ENCODE results near the gene PINK1. TPM values are rescaled to one million over a fixed set of nuclear protein-coding genes. Genes with fewer than 3 reads are reported as not detected.

Gene PINK1
- total and polyA plus RNA-seq, 2 of the 13 experiments (the other 11 are each of a cell fraction or from before 2014, with no cell fraction given): 15.3 to 16.1 TPM

DNA sequence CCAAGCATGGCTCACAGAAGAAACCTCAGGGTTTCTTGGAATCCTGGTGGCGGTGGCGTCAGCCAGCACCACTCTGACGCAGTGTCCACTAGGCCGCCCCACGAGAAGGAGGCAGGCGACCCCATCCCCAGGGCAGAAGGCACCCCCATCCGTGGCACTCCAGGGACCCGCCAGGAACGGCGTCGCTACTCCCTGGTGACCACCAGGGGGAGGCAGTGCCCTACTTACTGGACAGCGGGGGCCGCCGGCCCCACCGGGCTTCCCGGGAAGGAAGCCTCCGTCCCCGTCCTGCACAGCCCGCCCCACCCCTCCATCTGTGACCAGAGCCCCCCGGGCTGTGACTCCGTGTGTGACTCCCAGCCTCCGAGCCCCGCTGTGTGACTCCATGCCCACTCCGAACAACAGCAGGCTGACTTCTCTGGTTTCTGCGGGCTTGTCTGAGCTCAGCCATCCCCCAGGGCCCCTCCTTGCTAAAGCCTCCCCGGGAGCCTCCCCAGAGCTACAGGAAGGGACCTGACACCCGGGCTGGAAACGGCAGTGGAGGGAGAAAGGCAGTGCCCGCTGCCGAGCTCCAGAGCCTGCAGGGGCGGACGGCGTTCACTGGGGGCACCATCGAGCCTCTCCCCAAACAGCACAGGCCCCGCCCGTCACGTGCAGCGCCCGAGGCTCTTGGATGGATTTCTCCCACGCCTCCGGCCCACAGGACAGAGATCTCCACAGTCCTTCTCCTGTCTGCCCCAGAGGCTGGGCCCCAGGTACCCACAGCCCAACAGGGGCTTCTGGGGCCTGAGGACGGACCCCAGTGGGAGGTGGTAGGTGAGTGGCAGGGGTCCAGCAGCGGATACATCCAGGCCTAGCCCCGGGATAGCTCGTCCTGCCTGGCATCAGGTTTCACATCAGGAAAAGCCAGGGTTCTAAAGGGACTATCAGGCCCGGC, 63.4 kb downstream of the PINK1 start (continued):
- TF ChIP-seq, protein P1, sequence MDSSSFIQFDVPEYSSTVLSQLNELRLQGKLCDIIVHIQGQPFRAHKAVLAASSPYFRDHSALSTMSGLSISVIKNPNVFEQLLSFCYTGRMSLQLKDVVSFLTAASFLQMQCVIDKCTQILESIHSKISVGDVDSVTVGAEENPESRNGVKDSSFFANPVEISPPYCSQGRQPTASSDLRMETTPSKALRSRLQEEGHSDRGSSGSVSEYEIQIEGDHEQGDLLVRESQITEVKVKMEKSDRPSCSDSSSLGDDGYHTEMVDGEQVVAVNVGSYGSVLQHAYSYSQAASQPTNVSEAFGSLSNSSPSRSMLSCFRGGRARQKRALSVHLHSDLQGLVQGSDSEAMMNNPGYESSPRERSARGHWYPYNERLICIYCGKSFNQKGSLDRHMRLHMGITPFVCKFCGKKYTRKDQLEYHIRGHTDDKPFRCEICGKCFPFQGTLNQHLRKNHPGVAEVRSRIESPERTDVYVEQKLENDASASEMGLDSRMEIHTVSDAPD (CRISPR knock-in tag; IDR thresholded peaks at IDR 0.05): no peak
- TF ChIP-seq ZNF264 (CRISPR knock-in tag; IDR thresholded peaks at IDR 0.05) (no peak; the same call in 1 of the 2 replicates), PHB2 (IDR thresholded peaks at IDR 0.05; ENCODE audit: partially characterized antibody) (no peak), HOXA9 (CRISPR knock-in tag; IDR thresholded peaks at IDR 0.05; ENCODE audit: borderline replicate concordance) (no peak), KMT2A (CRISPR knock-in tag; IDR thresholded peaks at IDR 0.05) (no peak), ZC3H4 (CRISPR knock-in tag; IDR thresholded peaks at IDR 0.05; ENCODE audit: borderline replicate concordance) (no peak), ZNF3 (CRISPR knock-in tag; IDR thresholded peaks at IDR 0.05) (no peak), HMG20B (CRISPR knock-in tag; conservative IDR thresholded peaks at IDR 0.05) (no peak; the same call in 1 of the 2 replicates), HHEX (CRISPR knock-in tag; IDR thresholded peaks at IDR 0.05) (no peak), FUBP1 (CRISPR knock-in tag; IDR thresholded peaks at IDR 0.05; ENCODE audit: borderline replicate concordance) (0 out of 2 replicates have a peak, but pooled peaks have one; percentile 37), ZNF766 (CRISPR knock-in tag; IDR thresholded peaks at IDR 0.05; ENCODE audit: borderline replicate concordance) (peak; percentile 46; the same call in 1 of the 2 replicates), RFX5 (IDR thresholded peaks at IDR 0.05; ENCODE audit: low read depth, low read length) (no peak), YEATS2 (CRISPR knock-in tag; IDR thresholded peaks at IDR 0.05; ENCODE audit: borderline replicate concordance) (peak; percentile 32; the same call in 1 of the 2 replicates)
- TF ChIP-seq, protein P2, sequence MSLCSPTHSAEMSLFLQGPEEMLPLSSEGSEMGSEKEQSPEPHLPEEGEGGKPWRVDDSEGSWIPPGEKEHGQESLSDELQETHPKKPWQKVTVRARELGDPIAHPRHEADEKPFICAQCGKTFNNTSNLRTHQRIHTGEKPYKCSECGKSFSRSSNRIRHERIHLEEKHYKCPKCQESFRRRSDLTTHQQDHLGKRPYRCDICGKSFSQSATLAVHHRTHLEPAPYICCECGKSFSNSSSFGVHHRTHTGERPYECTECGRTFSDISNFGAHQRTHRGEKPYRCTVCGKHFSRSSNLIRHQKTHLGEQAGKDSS (CRISPR knock-in tag; IDR thresholded peaks at IDR 0.05; ENCODE audit: borderline replicate concordance, low read depth): 0 out of 2 replicates have a peak, but pooled peaks have one; percentile 48
- TF ChIP-seq, protein P3, sequence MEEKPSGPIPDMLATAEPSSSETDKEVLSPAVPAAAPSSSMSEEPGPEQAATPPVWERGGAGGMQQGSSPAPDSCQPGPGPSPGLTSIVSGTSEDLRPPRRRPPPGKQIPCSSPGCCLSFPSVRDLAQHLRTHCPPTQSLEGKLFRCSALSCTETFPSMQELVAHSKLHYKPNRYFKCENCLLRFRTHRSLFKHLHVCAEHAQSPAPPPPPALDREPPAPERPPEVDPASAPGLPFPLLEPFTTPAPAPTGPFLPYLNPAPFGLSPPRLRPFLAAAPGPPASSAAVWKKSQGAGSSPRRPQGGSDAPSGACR (CRISPR knock-in tag; IDR thresholded peaks at IDR 0.05): no peak; the same call in 1 of the 2 replicates
- TF ChIP-seq, protein P4, sequence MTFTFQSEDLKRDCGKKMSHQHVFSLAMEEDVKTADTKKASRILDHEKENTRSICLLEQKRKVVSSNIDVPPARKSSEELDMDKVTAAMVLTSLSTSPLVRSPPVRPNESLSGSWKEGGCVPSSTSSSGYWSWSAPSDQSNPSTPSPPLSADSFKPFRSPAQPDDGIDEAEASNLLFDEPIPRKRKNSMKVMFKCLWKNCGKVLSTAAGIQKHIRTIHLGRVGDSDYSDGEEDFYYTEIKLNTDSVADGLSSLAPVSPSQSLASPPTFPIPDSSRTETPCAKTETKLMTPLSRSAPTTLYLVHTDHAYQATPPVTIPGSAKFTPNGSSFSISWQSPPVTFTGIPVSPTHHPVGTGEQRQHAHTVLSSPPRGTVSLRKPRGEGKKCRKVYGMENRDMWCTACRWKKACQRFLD (CRISPR knock-in tag; IDR thresholded peaks at IDR 0.05; ENCODE audit: borderline replicate concordance): no peak

All from HepG2 (cell line).